Measurements from ENCODE around the gene RAB37. TPM values are rescaled to one million over a fixed set of nuclear protein-coding genes. Genes with fewer than 3 reads are reported as not detected.
A peak's percentile ranks its signal among the peaks of the same experiment; 100 is the strongest.

RAB37 gene
- total RNA-seq, 1 experiment from 2014 or later: 8.9 TPM

DNA sequence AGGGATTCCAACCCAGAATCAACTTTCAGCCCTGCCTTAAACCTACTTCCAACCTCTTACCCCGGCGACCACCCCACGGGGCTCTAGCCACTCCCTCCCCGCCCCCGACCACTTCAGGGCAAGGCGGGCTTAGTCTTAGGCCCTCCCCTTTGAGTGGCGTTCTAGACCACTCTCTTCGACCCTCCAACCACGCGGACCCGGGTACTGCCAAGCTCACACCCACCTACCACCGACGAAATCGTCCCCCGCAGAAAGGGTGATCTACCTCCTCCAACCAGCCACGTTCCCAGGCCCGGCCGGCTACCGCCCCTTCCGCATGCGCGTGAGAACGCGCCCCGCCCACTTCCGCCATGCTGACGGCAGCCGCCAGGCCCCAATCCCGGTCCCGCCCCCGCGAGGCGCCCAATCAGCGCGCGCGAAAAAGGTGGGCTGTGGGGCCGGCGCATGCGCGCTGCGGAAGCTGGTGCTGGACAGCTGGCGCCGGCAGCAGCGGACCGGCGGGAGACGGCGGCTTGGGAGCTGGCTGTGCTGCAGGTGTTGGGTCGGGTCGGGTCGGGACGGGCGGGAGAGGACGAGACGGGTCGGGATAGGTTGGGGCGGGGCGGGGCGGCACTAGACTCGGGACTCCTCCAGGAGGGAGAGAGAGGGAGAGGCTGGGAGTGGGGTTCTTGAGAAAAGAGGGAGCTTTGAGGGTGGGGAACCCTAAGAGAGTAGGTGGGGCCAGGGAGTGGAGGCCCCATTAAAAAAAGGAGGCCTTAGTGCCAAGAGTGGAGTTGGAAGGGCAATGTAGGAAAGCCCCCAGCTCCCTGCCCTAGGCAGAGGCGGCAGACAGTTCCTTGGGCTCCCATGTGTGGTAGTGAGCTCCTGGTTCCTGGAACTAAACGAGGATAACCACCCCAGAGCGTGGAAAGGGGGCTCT, 39.2 kb downstream of the RAB37 start, which contains the start of gene NAT9 (continued):
- TF ChIP-seq, protein P1, sequence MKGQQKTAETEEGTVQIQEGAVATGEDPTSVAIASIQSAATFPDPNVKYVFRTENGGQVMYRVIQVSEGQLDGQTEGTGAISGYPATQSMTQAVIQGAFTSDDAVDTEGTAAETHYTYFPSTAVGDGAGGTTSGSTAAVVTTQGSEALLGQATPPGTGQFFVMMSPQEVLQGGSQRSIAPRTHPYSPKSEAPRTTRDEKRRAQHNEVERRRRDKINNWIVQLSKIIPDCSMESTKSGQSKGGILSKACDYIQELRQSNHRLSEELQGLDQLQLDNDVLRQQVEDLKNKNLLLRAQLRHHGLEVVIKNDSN (CRISPR knock-in tag; IDR thresholded peaks at IDR 0.05): no peak
- TF ChIP-seq, protein P2, sequence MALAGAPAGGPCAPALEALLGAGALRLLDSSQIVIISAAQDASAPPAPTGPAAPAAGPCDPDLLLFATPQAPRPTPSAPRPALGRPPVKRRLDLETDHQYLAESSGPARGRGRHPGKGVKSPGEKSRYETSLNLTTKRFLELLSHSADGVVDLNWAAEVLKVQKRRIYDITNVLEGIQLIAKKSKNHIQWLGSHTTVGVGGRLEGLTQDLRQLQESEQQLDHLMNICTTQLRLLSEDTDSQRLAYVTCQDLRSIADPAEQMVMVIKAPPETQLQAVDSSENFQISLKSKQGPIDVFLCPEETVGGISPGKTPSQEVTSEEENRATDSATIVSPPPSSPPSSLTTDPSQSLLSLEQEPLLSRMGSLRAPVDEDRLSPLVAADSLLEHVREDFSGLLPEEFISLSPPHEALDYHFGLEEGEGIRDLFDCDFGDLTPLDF (CRISPR knock-in tag; IDR thresholded peaks at IDR 0.05): no peak; the same call in 1 of the 2 replicates
- TF ChIP-seq OVOL2 (CRISPR knock-in tag; IDR thresholded peaks at IDR 0.05; ENCODE audit: borderline replicate concordance): no peak
- TF ChIP-seq IRF2 (CRISPR knock-in tag; IDR thresholded peaks at IDR 0.05; ENCODE audit: borderline replicate concordance, low read depth): no peak
- TF ChIP-seq SP1 (CRISPR knock-in tag; conservative IDR thresholded peaks at IDR 0.05): peak; percentile 100
- TF ChIP-seq ESRRA (CRISPR knock-in tag; IDR thresholded peaks at IDR 0.05; ENCODE audit: borderline replicate concordance): peak; percentile 66; the same call in 1 of the 2 replicates
- TF ChIP-seq NR1H2 (CRISPR knock-in tag; IDR thresholded peaks at IDR 0.05): no peak
- TF ChIP-seq, protein P3, sequence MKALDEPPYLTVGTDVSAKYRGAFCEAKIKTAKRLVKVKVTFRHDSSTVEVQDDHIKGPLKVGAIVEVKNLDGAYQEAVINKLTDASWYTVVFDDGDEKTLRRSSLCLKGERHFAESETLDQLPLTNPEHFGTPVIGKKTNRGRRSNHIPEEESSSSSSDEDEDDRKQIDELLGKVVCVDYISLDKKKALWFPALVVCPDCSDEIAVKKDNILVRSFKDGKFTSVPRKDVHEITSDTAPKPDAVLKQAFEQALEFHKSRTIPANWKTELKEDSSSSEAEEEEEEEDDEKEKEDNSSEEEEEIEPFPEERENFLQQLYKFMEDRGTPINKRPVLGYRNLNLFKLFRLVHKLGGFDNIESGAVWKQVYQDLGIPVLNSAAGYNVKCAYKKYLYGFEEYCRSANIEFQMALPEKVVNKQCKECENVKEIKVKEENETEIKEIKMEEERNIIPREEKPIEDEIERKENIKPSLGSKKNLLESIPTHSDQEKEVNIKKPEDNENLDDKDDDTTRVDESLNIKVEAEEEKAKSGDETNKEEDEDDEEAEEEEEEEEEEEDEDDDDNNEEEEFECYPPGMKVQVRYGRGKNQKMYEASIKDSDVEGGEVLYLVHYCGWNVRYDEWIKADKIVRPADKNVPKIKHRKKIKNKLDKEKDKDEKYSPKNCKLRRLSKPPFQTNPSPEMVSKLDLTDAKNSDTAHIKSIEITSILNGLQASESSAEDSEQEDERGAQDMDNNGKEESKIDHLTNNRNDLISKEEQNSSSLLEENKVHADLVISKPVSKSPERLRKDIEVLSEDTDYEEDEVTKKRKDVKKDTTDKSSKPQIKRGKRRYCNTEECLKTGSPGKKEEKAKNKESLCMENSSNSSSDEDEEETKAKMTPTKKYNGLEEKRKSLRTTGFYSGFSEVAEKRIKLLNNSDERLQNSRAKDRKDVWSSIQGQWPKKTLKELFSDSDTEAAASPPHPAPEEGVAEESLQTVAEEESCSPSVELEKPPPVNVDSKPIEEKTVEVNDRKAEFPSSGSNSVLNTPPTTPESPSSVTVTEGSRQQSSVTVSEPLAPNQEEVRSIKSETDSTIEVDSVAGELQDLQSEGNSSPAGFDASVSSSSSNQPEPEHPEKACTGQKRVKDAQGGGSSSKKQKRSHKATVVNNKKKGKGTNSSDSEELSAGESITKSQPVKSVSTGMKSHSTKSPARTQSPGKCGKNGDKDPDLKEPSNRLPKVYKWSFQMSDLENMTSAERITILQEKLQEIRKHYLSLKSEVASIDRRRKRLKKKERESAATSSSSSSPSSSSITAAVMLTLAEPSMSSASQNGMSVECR (CRISPR knock-in tag; IDR thresholded peaks at IDR 0.05; ENCODE audit: borderline replicate concordance): 0 out of 2 replicates have a peak, but pooled peaks have one; percentile 52
- TF ChIP-seq, protein P4, sequence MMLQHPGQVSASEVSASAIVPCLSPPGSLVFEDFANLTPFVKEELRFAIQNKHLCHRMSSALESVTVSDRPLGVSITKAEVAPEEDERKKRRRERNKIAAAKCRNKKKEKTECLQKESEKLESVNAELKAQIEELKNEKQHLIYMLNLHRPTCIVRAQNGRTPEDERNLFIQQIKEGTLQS (CRISPR knock-in tag; conservative IDR thresholded peaks at IDR 0.05): no peak
- TF ChIP-seq GTF2I (CRISPR knock-in tag; conservative IDR thresholded peaks at IDR 0.05): no peak
- peak; percentile 44; the same call in 1 of the 2 replicates for TF ChIP-seq ETV6 (CRISPR knock-in tag; IDR thresholded peaks at IDR 0.05)
- TF ChIP-seq, protein P5, sequence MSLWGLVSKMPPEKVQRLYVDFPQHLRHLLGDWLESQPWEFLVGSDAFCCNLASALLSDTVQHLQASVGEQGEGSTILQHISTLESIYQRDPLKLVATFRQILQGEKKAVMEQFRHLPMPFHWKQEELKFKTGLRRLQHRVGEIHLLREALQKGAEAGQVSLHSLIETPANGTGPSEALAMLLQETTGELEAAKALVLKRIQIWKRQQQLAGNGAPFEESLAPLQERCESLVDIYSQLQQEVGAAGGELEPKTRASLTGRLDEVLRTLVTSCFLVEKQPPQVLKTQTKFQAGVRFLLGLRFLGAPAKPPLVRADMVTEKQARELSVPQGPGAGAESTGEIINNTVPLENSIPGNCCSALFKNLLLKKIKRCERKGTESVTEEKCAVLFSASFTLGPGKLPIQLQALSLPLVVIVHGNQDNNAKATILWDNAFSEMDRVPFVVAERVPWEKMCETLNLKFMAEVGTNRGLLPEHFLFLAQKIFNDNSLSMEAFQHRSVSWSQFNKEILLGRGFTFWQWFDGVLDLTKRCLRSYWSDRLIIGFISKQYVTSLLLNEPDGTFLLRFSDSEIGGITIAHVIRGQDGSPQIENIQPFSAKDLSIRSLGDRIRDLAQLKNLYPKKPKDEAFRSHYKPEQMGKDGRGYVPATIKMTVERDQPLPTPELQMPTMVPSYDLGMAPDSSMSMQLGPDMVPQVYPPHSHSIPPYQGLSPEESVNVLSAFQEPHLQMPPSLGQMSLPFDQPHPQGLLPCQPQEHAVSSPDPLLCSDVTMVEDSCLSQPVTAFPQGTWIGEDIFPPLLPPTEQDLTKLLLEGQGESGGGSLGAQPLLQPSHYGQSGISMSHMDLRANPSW (CRISPR knock-in tag; conservative IDR thresholded peaks at IDR 0.05; ENCODE audit: low read depth): no peak
- no peak for TF ChIP-seq EMX1 (CRISPR knock-in tag; IDR thresholded peaks at IDR 0.05)
- TF ChIP-seq, protein P6, sequence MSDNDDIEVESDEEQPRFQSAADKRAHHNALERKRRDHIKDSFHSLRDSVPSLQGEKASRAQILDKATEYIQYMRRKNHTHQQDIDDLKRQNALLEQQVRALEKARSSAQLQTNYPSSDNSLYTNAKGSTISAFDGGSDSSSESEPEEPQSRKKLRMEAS (CRISPR knock-in tag; IDR thresholded peaks at IDR 0.05): peak; percentile 89
- 0 out of 2 replicates have a peak, but pooled peaks have one; percentile 17 for TF ChIP-seq CREB1 (CRISPR knock-in tag; IDR thresholded peaks at IDR 0.05)
- TF ChIP-seq, protein P7, sequence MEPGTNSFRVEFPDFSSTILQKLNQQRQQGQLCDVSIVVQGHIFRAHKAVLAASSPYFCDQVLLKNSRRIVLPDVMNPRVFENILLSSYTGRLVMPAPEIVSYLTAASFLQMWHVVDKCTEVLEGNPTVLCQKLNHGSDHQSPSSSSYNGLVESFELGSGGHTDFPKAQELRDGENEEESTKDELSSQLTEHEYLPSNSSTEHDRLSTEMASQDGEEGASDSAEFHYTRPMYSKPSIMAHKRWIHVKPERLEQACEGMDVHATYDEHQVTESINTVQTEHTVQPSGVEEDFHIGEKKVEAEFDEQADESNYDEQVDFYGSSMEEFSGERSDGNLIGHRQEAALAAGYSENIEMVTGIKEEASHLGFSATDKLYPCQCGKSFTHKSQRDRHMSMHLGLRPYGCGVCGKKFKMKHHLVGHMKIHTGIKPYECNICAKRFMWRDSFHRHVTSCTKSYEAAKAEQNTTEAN (CRISPR knock-in tag; IDR thresholded peaks at IDR 0.05): no peak
- TF ChIP-seq NR3C1 (CRISPR knock-in tag; conservative IDR thresholded peaks at IDR 0.05; ENCODE audit: low read depth): no peak
- TF ChIP-seq ELF4 (CRISPR knock-in tag; IDR thresholded peaks at IDR 0.05; ENCODE audit: low read depth): no peak
- no peak for TF ChIP-seq TEAD4 (CRISPR knock-in tag; IDR thresholded peaks at IDR 0.05)
- peak; percentile 73 for TF ChIP-seq NFYB (CRISPR knock-in tag; conservative IDR thresholded peaks at IDR 0.05; ENCODE audit: low read depth)
- TF ChIP-seq ZNF317 (CRISPR knock-in tag; IDR thresholded peaks at IDR 0.05; ENCODE audit: borderline replicate concordance, low read depth): no peak
- no peak for TF ChIP-seq JUN (CRISPR knock-in tag; IDR thresholded peaks at IDR 0.05)
- no peak for TF ChIP-seq GRHL2 (CRISPR knock-in tag; IDR thresholded peaks at IDR 0.05; ENCODE audit: insufficient replicate concordance, severe bottlenecking)
- TF ChIP-seq, protein P8, sequence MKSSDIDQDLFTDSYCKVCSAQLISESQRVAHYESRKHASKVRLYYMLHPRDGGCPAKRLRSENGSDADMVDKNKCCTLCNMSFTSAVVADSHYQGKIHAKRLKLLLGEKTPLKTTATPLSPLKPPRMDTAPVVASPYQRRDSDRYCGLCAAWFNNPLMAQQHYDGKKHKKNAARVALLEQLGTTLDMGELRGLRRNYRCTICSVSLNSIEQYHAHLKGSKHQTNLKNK (CRISPR knock-in tag; IDR thresholded peaks at IDR 0.05): no peak

All from WTC11 (cell line).